Activated CD4-positive, CD25-positive, alpha-beta regulatory T cell treated with anti-CD3 and anti-CD28 coated beads, Interleukin-2, amount 50 U/mL, for 24 hours (primary cell): Measurements from ENCODE around the gene NAV2.

ENCODE experiments used
- ATAC-seq, 2 donors: fragments of 150-1000 bp; cut with Tn5 transposase; one replicate each; pipeline ENCODE4 v1.10.0; 2021; ENCODE audit warnings: mild to moderate bottlenecking in 1 of 2, moderate library complexity in 1 of 2

Gene NAV2

DNA sequence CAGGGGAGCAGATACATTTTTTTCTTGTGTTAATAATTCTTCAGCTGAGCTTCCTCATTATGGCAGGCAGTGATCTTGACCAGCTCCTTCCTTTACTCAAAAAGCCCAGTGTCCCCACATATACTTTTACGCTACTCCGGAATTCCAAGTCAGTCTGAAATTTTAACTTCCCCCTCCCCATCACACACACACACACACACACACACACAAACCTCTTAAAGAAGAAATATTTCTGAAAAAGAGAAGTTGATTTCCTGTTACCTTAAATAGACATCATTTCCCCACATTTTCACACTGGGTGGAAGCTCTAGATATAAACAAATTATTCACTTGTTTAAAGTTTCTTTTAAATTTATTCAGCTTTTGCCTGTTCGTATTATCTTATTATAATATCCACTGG lies 333.8 kb downstream of the NAV2 start:
- ATAC-seq, result no peak

- ATAC-seq, result no peak
Observed at GRCh38 chr11:20047006-20047768, 334.6 kb downstream of the NAV2 start.

DNA sequence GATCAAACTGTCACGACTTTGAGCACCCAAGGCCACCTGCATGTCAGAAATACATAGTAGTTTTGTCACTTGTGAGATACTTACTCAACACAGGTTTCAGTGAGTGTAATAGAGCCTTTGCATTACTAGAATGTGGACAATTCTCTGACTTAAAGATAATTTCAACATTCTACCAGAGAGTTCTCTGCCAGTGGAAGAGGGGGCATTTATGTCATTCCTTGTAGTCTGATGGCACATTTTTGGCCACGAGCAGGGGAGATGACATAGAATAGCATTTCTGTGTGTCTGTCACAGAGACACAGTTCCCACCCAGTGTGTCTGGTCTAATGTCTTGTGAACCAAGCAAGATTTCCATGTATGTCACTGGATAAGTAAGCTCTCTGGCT lies 335.1 kb downstream of the NAV2 start:
- ATAC-seq, result no peak

DNA sequence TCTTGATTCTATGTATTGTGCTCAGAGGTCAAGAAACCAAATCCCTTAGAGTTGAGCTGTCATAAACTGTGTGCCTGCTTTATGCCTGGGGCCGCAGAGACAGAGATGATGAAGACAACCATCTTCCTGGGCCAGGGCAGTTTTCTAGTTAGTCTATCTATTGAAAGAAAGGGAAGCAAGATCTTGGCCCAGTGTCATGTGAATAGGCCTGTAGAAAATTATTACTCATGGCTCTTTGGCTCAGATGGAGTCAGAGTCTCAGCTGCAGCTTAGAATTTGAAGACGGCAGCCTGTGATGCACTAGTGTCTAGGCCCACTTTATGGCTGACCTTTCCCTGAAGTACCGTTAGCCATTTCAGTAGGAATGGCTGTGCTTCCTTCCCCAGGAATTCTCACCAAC lies 335.6 kb downstream of the NAV2 start:
- no peak for ATAC-seq

DNA sequence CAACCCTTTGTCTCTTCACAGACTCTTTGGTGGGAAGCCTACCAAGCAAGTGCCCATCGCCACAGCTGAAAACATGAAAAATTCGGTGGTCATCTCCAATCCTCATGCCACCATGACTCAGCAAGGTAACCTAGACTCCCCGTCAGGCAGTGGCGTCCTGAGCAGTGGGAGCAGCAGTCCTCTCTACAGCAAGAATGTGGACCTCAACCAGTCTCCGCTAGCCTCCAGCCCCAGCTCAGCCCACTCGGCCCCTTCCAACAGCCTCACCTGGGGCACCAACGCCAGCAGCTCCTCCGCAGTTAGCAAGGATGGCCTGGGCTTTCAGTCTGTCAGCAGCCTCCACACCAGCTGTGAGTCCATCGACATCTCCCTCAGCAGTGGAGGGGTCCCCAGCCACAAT lies 336.1 kb downstream of the NAV2 start:
- ATAC-seq, result no peak

GRCh38 chr11:20049231-20049630 lies 336.6 kb downstream of the NAV2 start:
- ATAC-seq, result no peak

GRCh38 chr11:20050048-20050447 lies 337.4 kb downstream of the NAV2 start:
- ATAC-seq, result no peak

- ATAC-seq, result no peak
Observed at GRCh38 chr11:20050551-20051333, 338.1 kb downstream of the NAV2 start.

DNA sequence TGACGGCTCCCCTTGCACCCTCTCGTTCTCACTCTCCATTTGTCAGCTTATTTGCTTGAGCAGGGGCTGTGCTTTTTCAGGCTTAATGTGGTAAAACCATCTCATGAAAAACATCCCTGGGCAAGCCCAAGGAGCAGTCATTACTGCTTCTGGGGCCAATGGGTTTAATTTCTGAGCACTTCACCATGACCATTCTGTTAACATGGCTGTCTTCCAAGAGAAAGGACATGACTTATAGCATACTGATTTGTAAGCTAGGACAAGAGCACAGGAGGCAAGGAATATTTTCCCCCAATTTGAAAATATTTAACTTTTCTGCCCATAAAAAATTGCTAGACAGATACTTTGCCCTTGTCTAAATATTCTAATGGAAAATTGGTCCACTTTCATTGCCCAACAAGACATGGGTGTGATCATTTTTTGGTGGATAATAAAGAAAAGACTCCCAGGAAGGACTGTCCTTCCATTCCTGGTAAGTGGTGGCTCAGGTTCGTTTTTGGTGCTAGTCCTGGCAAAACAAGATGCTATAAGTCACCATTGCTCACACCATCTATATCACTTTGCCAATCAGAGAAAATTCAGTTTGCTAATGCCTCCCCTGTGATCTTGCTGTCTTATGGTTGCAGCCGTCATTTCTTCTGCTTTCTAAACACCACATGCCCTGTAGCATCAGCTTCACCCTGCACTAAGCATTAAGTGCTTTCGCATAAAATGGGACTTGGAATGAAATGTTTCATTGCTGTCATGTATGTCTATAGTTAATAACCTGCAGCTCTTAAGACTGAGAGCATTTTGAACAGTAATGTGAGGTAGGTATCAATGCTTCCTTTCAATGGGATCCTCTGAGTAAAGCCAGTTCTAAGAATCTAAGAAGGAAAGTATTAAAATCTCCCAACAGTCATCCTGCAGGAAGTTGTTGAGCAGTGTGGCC lies 339.1 kb downstream of the NAV2 start:
- ATAC-seq, result no peak

DNA sequence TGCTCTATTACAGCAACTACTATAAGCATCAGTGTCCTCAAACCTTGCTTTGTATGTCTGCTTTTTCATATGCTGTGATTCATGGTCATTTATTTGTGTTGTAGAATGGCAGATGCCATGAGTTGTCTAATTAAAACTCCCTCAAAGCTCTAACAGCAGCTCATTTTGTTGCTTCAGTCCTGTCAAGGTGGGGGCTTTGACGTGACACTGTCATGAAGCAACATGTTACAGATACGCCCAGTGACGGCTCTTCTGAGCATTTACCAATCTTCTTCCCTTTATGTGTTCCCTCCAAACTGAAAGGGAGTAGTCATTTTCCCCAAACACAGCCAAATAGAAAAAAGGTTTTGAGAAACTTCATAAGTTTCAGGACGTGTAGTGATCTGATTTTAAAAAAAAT lies 340.9 kb downstream of the NAV2 start:
- no peak for ATAC-seq

- ATAC-seq, result no peak
Observed at GRCh38 chr11:20054584-20054983, 341.9 kb downstream of the NAV2 start.

- no peak for ATAC-seq
Observed at GRCh38 chr11:20055312-20055711, 342.7 kb downstream of the NAV2 start.

DNA sequence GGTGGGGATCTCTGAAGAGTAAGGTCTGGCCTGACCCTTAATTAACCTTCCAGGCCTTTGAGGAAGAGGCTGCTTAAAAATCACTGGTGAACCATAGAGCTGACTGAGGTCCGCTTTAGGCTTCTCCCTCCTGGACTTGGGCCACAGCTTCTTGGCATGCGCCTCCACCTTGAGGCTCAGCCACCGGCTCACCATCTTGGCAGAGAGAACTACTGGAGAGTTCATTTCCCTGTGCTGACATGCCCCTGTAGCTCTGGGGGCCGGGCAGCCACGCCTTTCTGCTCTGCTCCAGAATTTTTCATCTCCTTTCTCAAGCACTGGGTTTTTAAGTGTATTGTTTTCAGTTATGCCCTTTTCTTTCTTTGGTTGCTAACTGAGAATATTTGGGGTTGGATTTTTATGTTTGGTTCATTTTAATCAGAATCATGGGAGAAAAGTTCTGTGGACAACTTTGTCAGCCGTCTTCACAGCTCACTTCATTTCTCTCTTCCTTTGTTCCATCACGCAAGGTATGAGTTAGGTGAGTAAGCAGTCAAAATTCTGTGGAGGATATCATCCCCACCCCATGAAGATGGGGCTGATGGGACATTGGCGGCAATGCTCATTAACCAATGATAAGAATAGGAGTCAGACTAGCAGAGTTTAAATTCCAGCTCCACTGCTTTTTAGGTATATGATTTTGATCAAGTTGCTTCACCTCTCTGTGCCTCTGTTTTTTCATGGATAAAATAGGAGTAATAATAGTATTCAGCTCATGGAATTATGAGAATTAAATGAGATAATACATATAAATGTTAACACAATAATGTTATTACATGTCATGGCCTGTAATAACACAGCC lies 343.7 kb downstream of the NAV2 start:
- no peak for ATAC-seq

DNA sequence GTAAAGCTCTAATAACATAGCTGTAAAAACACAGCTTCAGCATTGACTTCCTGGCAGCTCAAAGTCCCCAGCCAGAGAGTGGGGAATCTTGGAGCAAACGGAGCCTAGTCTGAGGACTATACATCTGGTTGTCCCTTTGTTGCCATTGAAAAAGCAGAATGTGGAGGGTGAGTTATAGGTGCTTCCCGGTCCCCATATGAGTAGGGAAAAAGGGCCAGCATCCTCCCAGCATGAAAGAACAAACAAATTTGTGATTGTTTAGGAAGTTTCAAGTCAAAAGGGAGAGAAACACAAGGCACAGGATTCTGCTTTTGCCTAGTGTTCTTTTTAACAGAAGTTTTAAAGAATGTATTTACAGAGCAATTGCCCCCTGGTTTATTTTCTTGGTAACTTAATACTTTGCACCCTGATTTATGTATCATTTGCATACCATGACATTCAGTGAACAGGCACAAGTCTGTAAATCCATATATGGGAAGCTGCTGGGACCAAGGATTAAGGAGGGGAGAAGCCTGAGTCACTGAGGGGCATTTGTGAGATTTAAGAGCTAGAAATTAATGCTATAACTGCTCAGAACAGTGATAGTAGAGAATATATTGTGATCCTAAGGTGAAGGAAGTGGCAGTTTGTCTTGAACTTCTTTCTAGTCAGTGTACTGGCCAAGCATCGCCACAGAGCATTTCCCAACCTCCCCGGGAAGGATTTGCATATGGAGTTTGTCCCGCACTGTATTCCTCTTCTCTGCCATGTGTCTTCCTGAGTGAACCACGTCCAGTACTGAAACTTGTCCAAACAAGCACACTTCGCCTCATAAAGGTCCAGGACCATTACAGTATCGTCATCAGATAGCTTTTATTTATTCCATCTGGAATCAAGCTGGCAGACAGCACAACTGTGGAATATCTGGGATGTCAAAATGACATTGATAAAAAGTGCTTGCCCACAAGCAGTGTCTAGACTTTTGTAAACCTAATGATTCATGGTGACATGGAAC lies 344.6 kb downstream of the NAV2 start:
- ATAC-seq, result no peak

DNA sequence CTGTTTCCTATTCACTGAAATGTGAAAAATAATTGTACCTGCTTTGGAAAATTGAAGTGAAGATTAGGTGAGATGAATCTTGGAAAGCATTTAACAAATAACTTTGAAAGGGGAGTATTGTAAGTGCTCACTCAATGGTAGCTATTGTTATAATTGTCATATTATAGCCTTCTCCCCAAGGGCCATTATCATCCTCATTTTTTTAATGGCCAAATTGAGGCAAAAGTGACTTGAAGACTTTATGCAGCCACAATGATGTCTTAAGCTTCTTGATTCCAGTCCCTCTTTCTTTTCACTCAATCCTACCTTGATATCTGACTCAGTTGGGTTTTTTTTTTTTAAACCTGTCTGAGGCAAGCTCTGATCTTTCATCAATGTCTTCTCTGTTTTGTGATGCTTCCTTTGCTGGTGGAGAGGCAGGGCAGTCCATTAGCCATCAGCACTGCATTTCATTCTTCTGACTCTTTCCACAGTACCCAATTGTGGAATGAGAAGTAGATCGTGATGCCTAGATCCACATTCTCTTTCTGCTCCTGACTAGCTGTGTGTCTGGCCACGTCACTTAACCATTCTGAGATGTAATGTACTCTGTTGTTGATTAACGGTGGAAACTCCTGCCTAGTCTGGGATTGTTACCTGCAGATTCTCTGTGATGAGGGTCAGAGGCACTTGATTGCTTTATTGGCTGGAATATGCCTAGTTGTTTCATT lies 346.3 kb downstream of the NAV2 start:
- no peak for ATAC-seq

- ATAC-seq, result no peak
Observed at GRCh38 chr11:20059587-20060021, 347.0 kb downstream of the NAV2 start.

DNA sequence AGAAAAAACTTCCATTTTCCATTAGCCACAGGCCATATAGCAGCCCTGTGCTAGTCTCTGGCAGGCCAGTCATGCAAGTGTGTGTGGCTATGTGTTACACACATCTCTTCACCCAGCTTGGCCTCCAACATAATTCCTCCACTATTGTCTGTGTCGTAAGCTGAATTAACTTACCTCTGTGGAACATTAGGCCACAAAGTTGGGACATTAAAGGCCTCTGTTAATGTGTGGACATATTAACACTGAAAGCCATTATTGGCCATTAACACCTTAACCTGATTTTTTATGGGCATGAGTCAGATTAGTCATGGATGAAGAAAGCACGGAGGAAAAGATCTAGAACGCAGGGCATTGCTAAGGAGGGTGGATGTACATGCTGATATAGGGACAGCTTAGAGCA lies 347.5 kb downstream of the NAV2 start:
- ATAC-seq, result no peak

DNA sequence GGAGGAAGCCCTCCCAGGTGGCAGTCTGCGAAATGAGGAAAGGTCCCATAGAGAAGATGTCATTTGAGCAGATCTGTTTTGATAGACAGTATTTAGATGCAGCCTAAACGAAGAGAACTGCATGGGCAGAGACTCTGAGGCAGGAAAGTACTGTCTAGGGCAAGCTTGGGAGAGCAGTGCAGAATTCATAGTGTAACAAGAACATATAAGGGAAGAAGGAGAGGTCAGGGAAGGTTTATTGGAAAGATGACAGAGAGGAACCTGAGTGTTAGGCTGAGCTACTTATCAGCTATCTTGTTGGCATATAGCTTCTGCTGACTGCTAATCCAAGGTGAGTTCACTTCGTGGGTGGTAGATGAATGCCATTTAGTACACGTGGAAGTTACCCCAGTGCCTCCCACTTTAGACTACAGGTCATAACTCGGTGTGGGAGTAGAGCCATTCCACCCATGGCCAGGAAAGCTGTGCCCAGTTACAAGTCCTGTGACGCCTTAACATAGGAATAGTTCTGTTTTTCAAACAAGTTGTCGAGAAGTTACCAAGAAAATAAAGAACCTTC lies 348.1 kb downstream of the NAV2 start:
- no peak for ATAC-seq

GRCh38 chr11:20061776-20062175 lies 349.1 kb downstream of the NAV2 start:
- ATAC-seq, result no peak

GRCh38 chr11:20064961-20065405 lies 352.3 kb downstream of the NAV2 start:
- ATAC-seq, result no peak
